Keratinocyte (primary cell): ENCODE measurements around the gene SLC39A10. TPM values are rescaled to one million over a fixed set of nuclear protein-coding genes. Genes with fewer than 3 reads are reported as not detected.

Experiments
- DNase-seq: peaks from one replicate; pipeline ENCODE4 v3.0.0-alpha.2; 2011; ENCODE audit warnings: low read depth, missing footprints, low spot score
- FAIRE-seq: peaks from 2 replicates; lab custom pipeline; 2011; peaks lifted over from hg19 to GRCh38; lab: Jason Lieb, UNC
- H2AFZ ChIP-seq: 2 replicates; pipeline ENCODE4 v1.6.0; 2012; ENCODE audit warnings: low read length, control low read depth, inconsistent platforms; ENCODE audit not compliant: control insufficient read depth
- H3K27ac ChIP-seq: 2 replicates; pipeline ENCODE4 v1.5.1; 2011; ENCODE audit warnings: low read length; ENCODE audit not compliant: control insufficient read depth, insufficient read depth
- H3K27me3 ChIP-seq: 3 replicates; pipeline ENCODE4 v1.6.0; 2011; ENCODE audit warnings: low read length; ENCODE audit not compliant: control insufficient read depth, insufficient read depth; ENCODE audit errors: extremely low read depth
- H3K36me3 ChIP-seq, 2 experiments: 2 replicates in 1 of 2; 3 replicates in 1 of 2; pipeline ENCODE4 v1.5.1; 2011; ENCODE audit warnings: low read length in 2 of 2, mild to moderate bottlenecking in 1 of 2; ENCODE audit not compliant: control insufficient read depth in 2 of 2, insufficient read depth in 2 of 2; ENCODE audit errors: extremely low read depth in 1 of 2
- H3K4me1 ChIP-seq: 3 replicates; pipeline ENCODE4 v1.5.1; 2011; ENCODE audit warnings: low read length; ENCODE audit not compliant: control insufficient read depth, insufficient read depth; ENCODE audit errors: extremely low read depth
- H3K4me2 ChIP-seq: 3 replicates; pipeline ENCODE4 v1.6.0; 2011; ENCODE audit warnings: low read depth, low read length; ENCODE audit not compliant: control insufficient read depth, insufficient read depth; ENCODE audit errors: extremely low read depth
- H3K4me3 ChIP-seq, 3 experiments: fragments of 200-600 bp in 1 of 3; sonication (generic) in 1 of 3; 2 replicates in 2 of 3; 3 replicates in 1 of 3; pipeline ENCODE4 v1.5.1; 2011 to 2016; ENCODE audit warnings: low read length in 3 of 3, mild to moderate bottlenecking in 3 of 3, control low read depth in 2 of 3, inconsistent platforms in 1 of 3, low read depth in 1 of 3, mixed read lengths in 1 of 3, mixed run types in 1 of 3, moderate library complexity in 1 of 3; ENCODE audit not compliant: control insufficient read depth in 2 of 3, insufficient read depth in 2 of 3; ENCODE audit errors: extremely low read depth in 1 of 3
- H3K79me2 ChIP-seq: 2 replicates; pipeline ENCODE4 v1.6.0; 2012; ENCODE audit warnings: low read length; ENCODE audit not compliant: control insufficient read depth, insufficient read depth
- H3K9ac ChIP-seq: 3 replicates; pipeline ENCODE4 v1.6.0; 2011; ENCODE audit warnings: low read length; ENCODE audit not compliant: control insufficient read depth, insufficient read depth; ENCODE audit errors: extremely low read depth
- H3K9me1 ChIP-seq: 3 replicates; pipeline ENCODE4 v1.6.0; 2011; ENCODE audit warnings: low read length; ENCODE audit not compliant: control insufficient read depth, insufficient read depth; ENCODE audit errors: extremely low read depth
- H3K9me3 ChIP-seq: 2 replicates; pipeline ENCODE4 v1.5.1; 2012; ENCODE audit warnings: low read depth, low read length; ENCODE audit not compliant: control insufficient read depth
- H4K20me1 ChIP-seq: 3 replicates; pipeline ENCODE4 v1.6.0; 2011; ENCODE audit warnings: low read length; ENCODE audit not compliant: control insufficient read depth, insufficient read depth; ENCODE audit errors: extremely low read depth
- EZH2 ChIP-seq: IDR thresholded peaks from one replicate; pipeline ENCODE4 v1.6.1; 2012; ENCODE audit warnings: inconsistent platforms, mild to moderate bottlenecking, low read length, moderate library complexity
- dilution Hi-C: fragments of 300-500 bp; cut with MboI; formaldehyde crosslinking; loops from one replicate; pipeline ENCODE4 v1.7.0; 2020; ENCODE audit warnings: low sequenced_read_pairs; ENCODE audit not compliant: extremely low pct_ligation_motif_present
- polyA plus RNA-seq, 5 experiments: library from polyadenylated mRNA; depleted of rRNA in 3 of 5; stranded (reverse) in 3 of 5; stranded (forward) in 1 of 5; unstranded in 1 of 5; fragments of >200 nt; gene quantifications; 1 replicate in 1 of 5; 2 replicates in 3 of 5; 3 replicates in 1 of 5; pipeline versions ENCODE4 v1.2.1 to v1.2.3, GENCODE V29; 2011 to 2012; ENCODE audit warnings: missing spikeins in 2 of 5, low read depth in 1 of 5, low replicate concordance in 1 of 5
- TF ChIP-seq, protein P1 (sequence below), 3 experiments: IDR thresholded peaks in 1 of 3; conservative IDR thresholded peaks in 1 of 3; optimal IDR thresholded peaks in 1 of 3; 2 replicates in 2 of 3; 3 replicates in 1 of 3; pipeline versions ENCODE3 to v1.5.1; 2011; ENCODE audit warnings: low read length in 3 of 3, mild to moderate bottlenecking in 3 of 3, moderate library complexity in 2 of 3, control low read depth in 1 of 3, inconsistent platforms in 1 of 3; ENCODE audit not compliant: insufficient read depth in 2 of 3; ENCODE audit errors: extremely low read depth in 1 of 3

The SLC39A10 gene
- polyA plus RNA-seq, 1 donor (not counting 4 experiments of a cell fraction or from before 2014, with no cell fraction given), result 19.4 TPM

DNA sequence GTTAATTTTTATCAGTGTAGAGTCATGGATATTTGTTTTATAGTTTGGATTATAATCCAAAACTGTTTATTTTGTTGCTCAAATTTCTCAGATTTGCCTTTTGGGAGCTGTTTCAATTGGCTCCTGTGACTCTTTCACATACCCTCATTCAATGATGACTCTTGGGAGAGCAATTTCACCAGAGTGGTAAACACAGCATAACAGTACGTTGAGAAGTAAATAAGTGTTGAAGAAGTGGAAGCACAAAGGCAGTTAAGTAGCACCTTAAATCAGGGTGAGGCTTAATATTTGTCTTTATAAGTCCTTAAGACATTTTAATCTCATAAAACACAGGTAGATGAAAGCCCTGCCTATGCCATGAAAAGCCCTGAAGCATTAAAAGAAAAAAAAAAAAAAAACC is 17.1 kb upstream of the SLC39A10 start:
- Histone ChIP-seq H3K36me3 (no peaks in the 10 kb centered on the region), H3K4me3 (no peak overlapping the region), H3K27ac (no peak overlapping the region), H3K79me2 (no peaks in the 10 kb centered on the region), H3K4me1 (peaks cover 5% of the 10 kb centered on the region), H3K27me3 (no peaks in the 10 kb centered on the region), H3K4me2 (no peak overlapping the region), H4K20me1 (no peaks in the 10 kb centered on the region), H3K9me1 (no peaks in the 10 kb centered on the region), H2AFZ (no peak overlapping the region), H3K9me3 (no peaks in the 10 kb centered on the region), H3K9ac (no peak overlapping the region)
- dilution Hi-C loops, result no loop called here
- FAIRE-seq (no peak), DNase-seq (no peak)
- TF ChIP-seq, protein P1, sequence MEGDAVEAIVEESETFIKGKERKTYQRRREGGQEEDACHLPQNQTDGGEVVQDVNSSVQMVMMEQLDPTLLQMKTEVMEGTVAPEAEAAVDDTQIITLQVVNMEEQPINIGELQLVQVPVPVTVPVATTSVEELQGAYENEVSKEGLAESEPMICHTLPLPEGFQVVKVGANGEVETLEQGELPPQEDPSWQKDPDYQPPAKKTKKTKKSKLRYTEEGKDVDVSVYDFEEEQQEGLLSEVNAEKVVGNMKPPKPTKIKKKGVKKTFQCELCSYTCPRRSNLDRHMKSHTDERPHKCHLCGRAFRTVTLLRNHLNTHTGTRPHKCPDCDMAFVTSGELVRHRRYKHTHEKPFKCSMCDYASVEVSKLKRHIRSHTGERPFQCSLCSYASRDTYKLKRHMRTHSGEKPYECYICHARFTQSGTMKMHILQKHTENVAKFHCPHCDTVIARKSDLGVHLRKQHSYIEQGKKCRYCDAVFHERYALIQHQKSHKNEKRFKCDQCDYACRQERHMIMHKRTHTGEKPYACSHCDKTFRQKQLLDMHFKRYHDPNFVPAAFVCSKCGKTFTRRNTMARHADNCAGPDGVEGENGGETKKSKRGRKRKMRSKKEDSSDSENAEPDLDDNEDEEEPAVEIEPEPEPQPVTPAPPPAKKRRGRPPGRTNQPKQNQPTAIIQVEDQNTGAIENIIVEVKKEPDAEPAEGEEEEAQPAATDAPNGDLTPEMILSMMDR (optimal IDR thresholded peaks at IDR 0.05 in 1 of 3, IDR thresholded peaks at IDR 0.05 in 1 of 3, conservative IDR thresholded peaks at IDR 0.05 in 1 of 3; ENCODE audit: extremely low read depth in 1 of 3, insufficient read depth in 2 of 3, low read length in 3 of 3), result no peak
- TF ChIP-seq EZH2, result no peak

DNA sequence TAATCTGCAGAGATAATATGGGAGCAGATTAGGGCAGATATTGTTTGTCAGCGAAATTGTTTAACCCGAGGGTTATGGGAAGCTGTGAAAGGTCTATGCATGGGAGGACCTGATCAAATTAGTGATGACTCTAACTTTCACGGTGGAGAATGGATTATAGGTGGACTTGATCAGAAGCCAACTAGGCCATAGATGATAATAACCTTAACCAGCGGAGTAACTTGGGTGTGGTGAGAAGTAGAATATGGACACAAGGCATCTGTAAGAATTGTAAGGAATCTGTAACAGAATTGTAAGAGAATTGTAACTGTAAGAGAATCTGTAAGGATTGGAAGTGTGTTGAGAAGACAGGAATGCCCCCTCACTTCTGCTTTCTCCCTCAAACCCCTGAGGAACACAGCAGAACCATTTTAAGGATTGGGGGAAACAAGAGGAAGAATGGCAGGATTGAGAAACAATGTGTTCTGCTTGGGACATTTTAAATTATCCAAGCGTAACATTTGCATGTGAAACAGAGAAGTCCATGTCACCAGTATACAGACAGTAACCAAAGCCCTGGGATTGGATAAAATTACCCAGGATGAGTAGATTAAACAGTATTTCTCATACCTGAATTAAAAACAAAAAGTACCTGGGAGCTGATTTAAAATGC is 14.9 kb upstream of the SLC39A10 start:
- Histone ChIP-seq H3K4me3 (no peak overlapping the region), H3K27ac (no peak overlapping the region), H3K9me3 (no peaks in the 10 kb centered on the region), H3K4me1 (peaks cover under 1% of the 10 kb centered on the region), H4K20me1 (no peaks in the 10 kb centered on the region), H3K27me3 (no peaks in the 10 kb centered on the region), H2AFZ (no peak overlapping the region), H3K9ac (no peak overlapping the region), H3K9me1 (no peaks in the 10 kb centered on the region), H3K79me2 (no peaks in the 10 kb centered on the region), H3K4me2 (no peak overlapping the region), H3K36me3 (no peaks in the 10 kb centered on the region)
- dilution Hi-C loops, result no loop called here
- TF ChIP-seq EZH2, result no peak
- TF ChIP-seq, protein P1 (optimal IDR thresholded peaks at IDR 0.05 in 1 of 3, IDR thresholded peaks at IDR 0.05 in 1 of 3, conservative IDR thresholded peaks at IDR 0.05 in 1 of 3; ENCODE audit: extremely low read depth in 1 of 3, insufficient read depth in 2 of 3, low read length in 3 of 3), result no peak
- FAIRE-seq (no peak), DNase-seq (no peak)
